Measurements from ENCODE around the gene PATJ.
"Not testable (repeated sequence)": the region's sequence is repeated elsewhere in the genome, so short reads cannot be mapped to it uniquely, and the experiment has no call there.

Gene PATJ

DNA sequence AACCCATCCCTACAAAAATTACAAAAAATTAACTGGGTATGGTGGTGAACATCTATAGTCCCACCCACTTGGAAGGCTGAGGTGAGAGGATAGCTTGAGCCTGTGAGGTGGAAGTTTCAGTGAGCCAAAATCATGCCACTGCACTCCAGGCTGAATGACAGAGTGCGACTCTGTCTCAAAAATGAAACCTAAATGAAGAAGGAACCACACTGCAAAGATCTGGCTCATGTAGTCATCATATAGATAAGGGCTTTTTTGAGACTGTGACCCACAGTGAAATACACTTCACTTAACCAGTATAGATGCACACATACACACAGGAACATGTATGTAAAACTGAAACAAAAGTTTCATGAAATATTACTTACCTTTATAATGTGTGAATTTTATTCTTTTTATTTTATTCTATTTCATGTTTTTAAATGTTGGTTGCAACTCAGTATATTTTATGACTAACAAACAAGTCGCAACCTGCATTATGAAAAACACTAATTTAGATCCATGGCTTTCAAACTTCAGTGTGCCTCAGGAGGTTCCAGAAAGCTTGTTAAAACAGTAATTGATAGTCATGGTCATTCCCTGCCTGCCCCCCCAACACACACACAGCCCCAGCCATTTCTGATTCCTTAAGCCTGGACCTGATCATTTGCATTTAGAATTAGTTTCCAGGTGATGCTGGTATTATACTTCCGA, 189.5 kb downstream of the PATJ start:
- in situ Hi-C loops (cut with MboI; ENCODE audit: low sequenced_read_pairs): no loop called here

DNA sequence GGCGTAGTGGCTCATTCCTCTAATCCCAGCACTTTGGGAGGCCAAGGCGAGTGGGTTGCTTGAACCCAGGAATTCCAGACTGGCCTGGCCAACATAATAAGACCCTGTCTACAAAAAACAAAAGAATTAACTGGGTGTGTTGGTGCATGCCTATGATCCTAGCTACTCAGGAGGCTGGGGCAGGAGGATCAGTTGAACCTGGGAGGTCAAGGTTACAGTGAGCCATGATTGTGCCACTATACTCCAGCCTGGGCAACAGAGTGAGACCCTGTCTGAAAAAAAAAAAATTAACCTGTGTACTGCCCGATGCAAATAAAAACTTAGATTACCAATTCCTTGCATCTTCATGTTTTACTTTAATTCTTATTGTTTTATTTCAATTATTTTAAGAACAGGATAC, 193.2 kb downstream of the PATJ start:
- in situ Hi-C loops (cut with MboI; ENCODE audit: low sequenced_read_pairs): no loop called here

DNA sequence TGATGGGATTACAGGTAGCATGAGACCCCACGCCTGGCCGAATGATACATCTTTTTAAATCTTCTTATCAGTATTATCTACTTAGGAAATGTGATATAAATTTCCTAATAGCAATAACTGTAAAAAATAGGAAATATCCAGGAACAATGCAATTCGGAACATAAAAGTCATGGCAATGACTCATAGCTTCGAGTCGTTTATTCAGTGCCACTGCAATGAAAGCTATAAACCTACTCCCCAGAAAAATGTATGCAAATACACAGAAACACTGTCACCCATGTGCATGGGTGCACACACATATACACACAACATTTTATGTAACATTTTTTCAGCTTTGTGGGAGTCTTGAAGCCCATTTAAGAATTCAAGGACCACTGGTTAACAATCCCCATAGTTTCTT, 194.6 kb downstream of the PATJ start:
- in situ Hi-C loops (cut with MboI; ENCODE audit: low sequenced_read_pairs): no loop called here

DNA sequence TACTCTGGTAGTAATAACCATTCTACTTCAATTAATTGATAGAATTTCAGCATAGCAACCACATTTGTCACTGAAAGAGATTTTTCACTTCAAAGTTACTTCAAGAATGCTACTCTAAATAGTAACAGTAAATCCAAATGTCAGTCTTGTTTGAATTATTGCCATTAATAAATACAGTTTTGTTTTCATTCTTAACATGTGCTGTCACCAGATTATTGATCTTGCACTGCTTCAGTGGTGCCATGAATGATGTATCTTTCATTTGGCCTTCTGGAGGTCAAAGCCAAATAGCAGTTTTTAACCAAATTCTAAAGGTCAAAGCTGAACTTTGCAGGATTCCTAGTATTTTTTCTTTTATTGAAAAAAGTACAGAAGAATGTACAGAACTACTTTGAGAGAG, 199.5 kb downstream of the PATJ start:
- in situ Hi-C loops (cut with MboI; ENCODE audit: low sequenced_read_pairs): no loop called here

DNA sequence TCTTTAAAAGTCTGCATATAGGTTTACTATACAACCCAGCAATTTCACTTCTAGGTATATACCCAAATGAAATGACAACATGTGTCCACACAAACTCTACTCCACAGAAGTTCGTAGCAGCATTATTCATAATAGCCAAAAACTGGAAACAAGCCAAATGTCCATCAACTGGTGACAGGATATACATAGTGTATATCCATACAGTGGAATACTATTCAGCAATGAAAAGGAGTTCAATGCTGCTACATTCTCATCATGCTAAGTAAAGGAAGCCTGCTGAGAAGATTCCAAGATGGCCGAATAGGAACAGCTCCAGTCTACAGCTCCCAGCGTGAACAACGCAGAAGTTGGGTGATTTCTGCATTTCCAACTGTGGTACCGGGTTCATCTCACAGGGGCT, 200.6 kb downstream of the PATJ start:
- in situ Hi-C loops (cut with MboI; ENCODE audit: low sequenced_read_pairs): no loop called here

DNA sequence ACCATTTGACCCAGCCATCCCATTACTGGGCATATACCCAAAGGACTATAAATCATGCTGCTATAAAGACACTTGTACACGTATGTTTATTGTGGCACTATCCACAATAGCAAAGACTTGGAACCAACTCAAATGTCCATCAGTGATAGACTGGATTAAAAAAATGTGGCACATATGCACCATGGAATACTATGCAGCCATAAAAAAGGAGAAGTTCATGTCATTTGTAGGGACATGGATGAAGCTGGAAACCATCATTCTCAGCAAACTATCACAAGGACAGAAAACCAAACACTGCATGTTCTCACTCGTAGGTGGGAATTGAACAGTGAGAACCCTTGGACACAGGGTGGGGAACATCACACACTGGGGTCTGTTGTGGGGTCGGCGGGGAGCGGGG, 206.4 kb downstream of the PATJ start:
- in situ Hi-C loops (cut with MboI; ENCODE audit: low sequenced_read_pairs): not testable (repeated sequence)

DNA sequence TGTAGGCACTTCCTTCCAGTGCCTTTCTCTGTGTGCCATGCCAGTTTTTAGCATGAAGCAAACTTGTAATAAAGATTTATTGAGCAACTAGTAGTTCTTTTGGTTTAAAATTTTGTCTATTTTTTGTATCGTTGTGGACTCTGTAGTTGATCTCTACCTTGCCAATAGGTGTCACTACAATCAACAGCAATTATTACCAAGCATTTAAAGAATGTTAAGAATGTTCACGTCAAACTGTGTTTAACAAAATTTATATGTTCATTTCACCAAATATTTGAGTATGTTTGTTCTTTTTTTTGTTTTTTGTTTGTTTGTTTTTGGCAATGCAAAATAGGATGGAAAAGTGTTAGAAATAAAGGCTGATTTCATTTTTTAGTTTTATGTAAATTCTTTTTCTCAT, 208.1 kb downstream of the PATJ start:
- in situ Hi-C loops (cut with MboI; ENCODE audit: low sequenced_read_pairs): no loop called here

DNA sequence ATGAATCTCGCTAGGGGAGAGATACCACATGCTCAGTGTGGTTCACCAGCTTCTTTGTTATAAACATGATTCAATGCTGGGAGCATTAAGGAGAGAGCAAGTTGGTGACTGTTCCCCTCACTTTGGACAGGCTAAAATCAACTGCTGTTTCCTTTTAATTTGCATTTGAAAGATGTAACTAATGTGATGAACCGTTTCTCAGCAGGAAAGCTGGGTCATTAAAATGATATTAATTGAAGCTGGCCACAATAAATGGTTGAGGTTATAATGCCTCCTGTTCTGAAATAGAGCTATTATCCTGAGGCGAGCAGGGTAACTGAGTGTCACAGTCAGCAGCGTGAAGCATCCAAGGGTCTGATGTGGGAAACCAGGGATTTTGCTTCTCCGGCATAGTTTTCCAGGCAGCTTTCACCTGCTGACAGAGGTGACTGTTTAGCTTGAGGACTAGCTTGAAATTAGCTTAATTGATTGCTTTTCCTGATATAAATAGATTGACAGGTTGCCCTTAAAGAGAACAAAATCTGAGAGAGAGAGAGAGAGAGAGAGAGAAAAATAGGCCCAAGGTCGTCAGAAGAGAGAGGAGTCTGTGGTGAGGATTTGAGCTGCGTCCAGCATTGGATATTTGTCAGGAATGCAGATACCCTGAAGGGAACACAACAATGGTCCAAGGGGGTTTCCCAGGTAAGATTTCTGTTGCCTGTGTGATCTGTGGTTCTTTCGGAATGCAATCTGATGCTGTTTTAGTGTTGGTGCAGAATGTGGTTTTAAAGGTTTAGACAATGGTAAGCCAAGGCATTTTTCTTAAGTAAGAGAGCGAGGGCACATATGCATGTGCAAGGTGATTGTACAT, 209.7 kb downstream of the PATJ start:
- in situ Hi-C loops (cut with MboI; ENCODE audit: low sequenced_read_pairs): no loop called here

DNA sequence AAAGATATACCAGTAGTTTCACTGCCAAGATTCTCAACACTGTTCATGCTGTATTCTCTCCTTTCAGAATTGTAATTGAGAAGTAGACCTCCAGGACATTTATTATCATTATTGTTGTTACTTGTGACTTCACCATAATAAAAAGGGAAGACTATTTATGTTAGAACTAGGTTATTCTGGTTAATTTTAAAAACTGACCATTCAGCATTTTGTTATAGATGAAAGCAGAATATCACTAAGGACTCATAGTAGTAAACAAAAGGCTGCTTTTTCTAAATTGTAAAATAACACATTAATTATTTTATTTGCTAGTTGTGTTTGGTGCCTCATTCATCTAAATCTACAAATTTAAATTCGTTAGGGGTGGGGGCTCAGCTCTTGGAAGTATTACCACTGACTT, 210.4 kb downstream of the PATJ start:
- in situ Hi-C loops (cut with MboI; ENCODE audit: low sequenced_read_pairs): no loop called here

DNA sequence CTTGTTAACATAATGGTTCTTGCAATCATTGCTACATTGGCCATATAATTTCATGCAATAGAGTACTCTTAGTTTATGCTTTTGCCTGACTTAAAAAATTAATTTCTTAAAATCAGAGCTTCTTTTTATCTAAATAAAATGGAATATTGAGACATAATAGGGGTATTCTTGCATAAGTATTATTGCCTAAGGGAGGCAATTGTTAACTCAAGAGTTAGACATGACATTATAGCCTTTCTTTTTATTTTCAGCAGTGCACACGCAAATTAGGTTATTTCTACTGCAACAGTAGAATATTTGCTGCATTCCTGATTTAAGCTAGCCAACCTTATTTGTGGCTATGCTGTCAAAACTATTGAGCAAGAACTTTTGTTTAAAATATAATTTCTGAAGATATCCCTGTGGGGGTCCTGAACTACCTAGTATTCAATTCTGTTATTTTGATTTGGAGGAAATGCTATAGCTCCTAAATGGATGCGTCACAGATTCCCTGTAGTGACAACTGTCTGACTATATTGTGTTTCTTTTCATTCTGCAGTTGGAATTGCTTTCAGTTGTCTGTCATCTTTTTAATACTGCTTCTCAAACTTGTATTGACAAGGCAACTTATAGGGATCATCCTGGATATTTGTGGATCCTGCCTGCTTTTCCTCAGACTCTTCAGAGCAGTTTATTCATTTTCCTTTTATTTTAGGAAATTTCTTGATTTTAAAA, 211.0 kb downstream of the PATJ start:
- in situ Hi-C loops (cut with MboI; ENCODE audit: low sequenced_read_pairs): no loop called here

DNA sequence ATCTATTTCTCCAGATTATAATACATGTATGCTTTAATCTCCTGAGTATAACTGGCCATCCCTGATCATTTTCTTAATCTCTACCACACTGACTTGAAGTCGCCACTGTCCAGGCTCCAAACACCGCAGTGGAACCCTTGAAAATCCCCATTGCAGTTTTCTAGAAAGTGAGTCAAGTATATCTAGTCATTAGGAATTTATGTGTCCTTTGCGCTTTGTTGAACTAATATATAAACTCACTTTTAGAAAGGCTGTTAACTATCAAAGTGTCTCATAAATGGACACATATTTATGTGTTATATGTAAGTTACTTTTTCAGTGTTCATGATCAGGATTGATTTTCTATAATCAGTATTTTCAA, 211.5 kb downstream of the PATJ start:
- in situ Hi-C loops (cut with MboI; ENCODE audit: low sequenced_read_pairs): no loop called here

DNA sequence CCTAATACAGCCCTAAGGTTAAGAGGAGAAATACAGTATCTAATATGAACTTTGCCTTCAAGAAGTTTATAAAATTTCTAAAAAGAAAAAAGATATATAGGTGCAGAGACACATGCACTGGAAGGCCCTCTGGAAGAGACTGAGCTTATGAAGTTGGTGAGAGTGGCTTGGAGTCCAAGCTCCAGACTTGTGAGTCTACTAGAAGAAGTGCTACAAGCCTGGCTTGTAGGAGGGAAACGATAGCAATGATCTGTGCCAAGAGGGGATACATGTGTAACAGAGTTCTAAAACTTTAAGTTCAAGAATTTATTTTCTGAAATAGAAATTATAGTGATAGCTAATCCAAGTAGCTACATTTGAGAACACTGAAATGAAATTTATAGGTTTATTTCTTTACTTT, 213.0 kb downstream of the PATJ start:
- in situ Hi-C loops (cut with MboI; ENCODE audit: low sequenced_read_pairs): no loop called here

DNA sequence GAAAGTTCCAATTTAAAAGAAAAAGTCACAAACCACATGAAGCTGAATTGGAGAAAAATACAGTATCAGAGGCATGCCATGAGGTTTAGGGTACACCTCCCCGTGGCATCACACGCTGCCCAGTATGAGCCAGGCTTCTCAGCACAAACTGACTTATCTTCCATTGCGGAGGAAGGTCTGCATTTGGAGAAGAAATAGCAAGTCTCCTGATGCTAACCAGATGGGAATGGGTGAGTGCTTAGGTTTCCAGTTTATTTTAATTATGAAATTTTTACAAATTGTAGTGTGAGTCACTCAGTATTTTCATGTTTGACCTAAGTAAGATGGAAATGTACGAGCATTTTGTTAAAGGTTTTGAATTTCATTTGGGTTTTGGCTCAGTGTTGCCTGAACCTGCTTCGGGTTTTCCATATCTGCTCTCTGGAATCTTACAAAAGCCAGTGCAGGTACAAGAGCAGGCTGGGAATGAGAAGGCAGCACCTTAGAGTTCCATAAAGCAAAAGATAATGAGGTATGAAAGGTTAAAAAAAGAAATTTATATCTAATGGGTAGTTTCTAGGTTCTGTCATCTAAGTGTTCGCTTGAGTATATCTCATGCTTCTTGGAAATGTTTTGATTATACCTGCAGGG, 213.9 kb downstream of the PATJ start:
- in situ Hi-C loops (cut with MboI; ENCODE audit: low sequenced_read_pairs): no loop called here

DNA sequence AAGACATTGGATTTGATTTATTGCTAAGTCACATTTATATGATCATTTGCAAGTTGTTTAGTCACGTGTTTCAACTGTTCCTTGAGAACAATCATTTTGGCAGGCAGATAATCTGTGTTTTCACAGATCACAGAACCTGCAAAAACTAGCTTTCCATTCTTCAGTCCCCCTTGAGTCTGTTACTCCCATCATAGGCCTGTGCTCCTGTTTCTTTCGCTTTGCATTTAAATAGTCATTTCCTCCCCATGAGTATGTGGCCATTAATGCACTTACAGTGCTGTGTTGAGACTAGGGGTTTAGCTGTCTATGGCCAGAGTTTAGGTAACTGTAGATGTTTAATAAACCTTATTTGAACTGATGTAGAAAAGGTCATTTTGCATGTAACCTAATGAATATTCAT, 214.5 kb downstream of the PATJ start:
- in situ Hi-C loops (cut with MboI; ENCODE audit: low sequenced_read_pairs): no loop called here

DNA sequence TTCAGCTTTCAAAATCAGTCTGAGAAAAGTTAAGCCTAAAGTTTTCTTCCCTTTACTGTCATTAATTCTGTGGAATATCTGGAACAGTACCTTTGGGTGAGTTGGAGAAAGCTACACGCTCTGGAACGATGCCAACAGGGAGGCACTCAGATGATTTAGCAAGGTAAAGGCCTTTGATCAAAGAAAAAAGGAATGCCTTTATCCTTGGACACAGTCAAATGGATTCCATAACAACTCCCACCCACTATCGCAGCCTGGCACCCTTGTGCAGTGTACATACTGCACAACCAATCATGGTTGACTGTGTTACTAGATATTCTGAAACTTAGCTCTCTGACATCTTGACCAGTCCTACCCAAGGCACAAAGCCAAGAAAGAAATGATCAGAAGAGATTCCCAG, 218.7 kb downstream of the PATJ start:
- in situ Hi-C loops (cut with MboI; ENCODE audit: low sequenced_read_pairs): no loop called here

DNA sequence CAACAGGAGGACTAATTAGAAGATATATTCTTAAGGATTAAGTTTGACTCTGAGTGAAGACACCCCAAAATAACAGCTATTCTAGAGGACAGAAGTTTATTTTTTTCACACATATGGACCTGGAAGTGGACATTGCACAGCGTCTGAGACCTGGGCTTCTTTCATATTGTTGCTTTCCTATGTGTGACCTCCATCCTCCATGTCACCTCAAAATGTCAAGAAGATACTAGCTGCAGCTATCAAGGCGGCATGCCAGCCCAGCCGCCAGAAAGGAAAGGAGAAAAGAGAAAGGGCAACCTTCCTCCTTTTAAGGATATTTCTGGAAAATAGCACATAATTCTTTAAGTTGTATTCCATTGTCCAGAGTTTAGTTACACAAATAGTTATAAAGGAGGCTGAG, 220.4 kb downstream of the PATJ start:
- in situ Hi-C loops (cut with MboI; ENCODE audit: low sequenced_read_pairs): no loop called here

DNA sequence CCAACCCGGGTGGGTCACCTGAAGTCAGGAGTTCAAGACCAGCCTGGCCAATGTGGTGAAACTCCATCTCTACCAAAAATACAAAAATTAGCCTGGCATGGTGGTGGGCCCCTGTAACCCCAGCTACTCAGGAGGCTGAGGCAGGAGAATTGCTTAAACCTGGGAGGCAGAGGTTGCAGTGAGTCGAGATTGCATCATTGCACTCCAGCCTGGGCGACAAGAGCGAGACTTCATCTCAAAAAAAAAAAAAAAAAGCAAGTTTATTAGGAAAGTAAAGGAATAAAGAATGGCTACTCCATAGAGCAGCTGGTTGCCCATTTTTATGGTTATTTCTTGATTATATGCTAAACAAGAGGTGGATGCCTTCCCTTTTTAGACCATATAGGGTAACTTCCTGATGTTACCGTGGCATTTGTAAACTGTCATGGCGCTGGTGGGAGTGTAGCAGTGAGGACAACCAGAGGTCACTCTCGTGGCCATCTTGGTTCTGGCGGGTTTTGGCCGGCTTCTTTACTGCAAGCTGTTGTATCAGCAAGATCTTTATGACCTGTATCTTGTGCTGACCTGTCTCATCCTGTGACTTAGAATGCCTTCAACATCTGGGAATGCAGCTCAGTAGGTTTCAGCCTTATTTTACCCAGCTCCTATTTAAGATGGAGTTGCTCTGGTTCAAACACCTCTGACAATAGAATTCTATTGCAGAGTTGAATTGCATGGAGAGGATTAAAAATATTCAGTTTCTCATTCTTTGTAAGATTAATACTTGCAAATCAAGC, 224.4 kb downstream of the PATJ start:
- in situ Hi-C loops (cut with MboI; ENCODE audit: low sequenced_read_pairs): not testable (repeated sequence)

DNA sequence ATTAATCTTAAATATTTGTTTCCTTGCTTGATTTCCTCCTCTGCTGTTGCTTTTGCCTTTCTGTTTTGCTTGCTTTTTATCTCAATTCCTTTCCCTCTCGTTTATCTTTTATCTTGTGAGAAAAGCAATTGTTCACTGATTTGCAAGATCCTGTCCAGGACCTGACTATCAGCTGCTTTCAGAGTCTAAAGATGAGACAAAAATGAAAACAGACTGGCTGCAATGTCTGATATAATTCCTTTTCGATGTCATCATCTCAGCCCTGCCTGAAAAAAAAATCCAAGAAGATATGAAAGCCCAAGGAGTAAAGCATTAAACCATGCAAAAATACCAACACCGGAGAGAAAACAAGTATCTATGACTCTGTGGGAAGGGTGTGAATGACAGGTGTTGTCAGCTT, 225.5 kb downstream of the PATJ start:
- in situ Hi-C loops (cut with MboI; ENCODE audit: low sequenced_read_pairs): no loop called here

DNA sequence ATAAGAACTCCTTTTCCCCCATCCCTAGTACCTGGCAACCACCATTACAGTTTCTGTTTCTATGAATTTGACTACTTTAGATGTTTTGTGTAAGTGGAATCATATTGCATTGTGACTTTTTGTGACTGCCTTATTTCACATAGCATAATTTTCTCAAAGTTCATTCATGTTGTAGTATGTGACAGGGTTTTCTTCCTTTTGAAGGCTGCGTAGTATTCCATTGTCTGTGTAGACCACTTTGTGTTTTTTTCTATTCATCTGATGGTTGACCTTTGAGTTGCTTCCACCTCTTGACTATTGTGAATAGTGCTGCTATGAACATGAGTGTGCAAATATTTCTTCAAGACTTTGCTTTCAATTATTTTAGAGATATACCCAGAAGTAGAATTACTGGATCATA, 226.6 kb downstream of the PATJ start:
- in situ Hi-C loops (cut with MboI; ENCODE audit: low sequenced_read_pairs): no loop called here

DNA sequence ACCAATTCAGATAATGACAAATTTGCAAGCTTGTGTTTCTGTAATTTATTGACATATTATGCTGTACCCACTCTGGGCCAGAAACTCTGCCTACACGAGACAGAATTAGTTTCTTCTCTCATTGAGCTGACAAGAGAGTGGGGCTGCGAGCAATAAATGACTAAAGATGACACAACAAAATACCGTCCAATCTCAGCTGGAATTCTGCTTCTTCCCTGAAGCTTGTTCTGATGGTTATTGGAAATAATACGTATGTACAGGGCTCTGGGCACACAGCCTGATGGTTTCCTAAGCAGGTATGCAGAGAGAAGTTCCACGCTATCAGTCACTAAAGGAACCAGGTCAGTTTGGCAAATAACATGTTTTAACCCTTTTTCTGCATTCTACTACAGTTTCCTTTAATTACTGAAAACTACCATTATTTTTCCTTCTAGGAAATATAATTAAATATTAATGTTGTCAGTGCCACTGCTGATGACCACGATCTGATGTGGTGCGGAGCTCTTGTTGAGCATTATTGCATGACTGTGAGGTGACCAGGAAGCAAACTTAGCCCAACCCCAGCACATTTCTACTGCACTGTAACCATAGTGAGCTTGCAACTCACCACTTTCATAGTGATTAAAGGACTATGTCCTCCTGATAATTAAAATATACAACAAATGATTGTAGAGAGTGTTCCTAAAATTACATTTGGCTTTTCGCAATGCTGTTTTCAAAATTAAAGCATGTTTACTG, 231.0 kb downstream of the PATJ start:
- in situ Hi-C loops (cut with MboI; ENCODE audit: low sequenced_read_pairs): no loop called here
